Keratinocyte (primary cell): ENCODE results near the gene SLC25A44.
"Not testable (repeated sequence)": the region's sequence is repeated elsewhere in the genome, so short reads cannot be mapped to it uniquely, and the experiment has no call there.

Experiments
- CTCF ChIP-seq, 3 experiments: IDR thresholded peaks in 1 of 3; conservative IDR thresholded peaks in 1 of 3; optimal IDR thresholded peaks in 1 of 3; 2 replicates in 2 of 3; 3 replicates in 1 of 3; pipeline versions ENCODE3 to v1.5.1; 2011; ENCODE audit warnings: low read length in 3 of 3, mild to moderate bottlenecking in 3 of 3, moderate library complexity in 2 of 3, control low read depth in 1 of 3, inconsistent platforms in 1 of 3; ENCODE audit not compliant: insufficient read depth in 2 of 3; ENCODE audit errors: extremely low read depth in 1 of 3
- EZH2 ChIP-seq: IDR thresholded peaks from one replicate; pipeline ENCODE4 v1.6.1; 2012; ENCODE audit warnings: inconsistent platforms, mild to moderate bottlenecking, low read length, moderate library complexity

- TF ChIP-seq CTCF (optimal IDR thresholded peaks at IDR 0.05 in 1 of 3, IDR thresholded peaks at IDR 0.05 in 1 of 3, conservative IDR thresholded peaks at IDR 0.05 in 1 of 3; ENCODE audit: extremely low read depth in 1 of 3, insufficient read depth in 2 of 3, low read length in 3 of 3); EZH2: not testable (repeated sequence)
These were observed 3.6 kb upstream of the SLC25A44 start for GRCh38 chr1:156190265-156190664.
